H9 (cell line): ENCODE results near the gene DDC. TPM values are rescaled to one million over a fixed set of nuclear protein-coding genes. Genes with fewer than 3 reads are reported as not detected.

Source experiments
- DNase-seq: peaks from one replicate; pipeline ENCODE4 v3.0.0-alpha.2; 2017
- H2AFZ ChIP-seq: one replicate; pipeline ENCODE4 v1.6.1; 2013; ENCODE audit warnings: mild to moderate bottlenecking, low read length, control low read depth, moderate library complexity
- H2AK5ac ChIP-seq: 2 replicates; pipeline ENCODE4 v1.6.1; 2013; ENCODE audit warnings: low read length, control low read depth, mixed read lengths; ENCODE audit not compliant: insufficient read length
- H2BK120ac ChIP-seq: one replicate; pipeline ENCODE4 v1.6.1; 2013; ENCODE audit warnings: low read depth, mild to moderate bottlenecking, low read length, control low read depth, inconsistent platforms; ENCODE audit not compliant: poor library complexity, severe bottlenecking
- H2BK12ac ChIP-seq: 2 replicates; pipeline ENCODE4 v1.6.1; 2013; ENCODE audit warnings: low read length, control low read depth, mixed read lengths, low read depth; ENCODE audit not compliant: insufficient read length
- H2BK15ac ChIP-seq: 2 replicates; pipeline ENCODE4 v1.6.1; 2013; ENCODE audit warnings: low read depth, low read length, control low read depth
- H2BK20ac ChIP-seq: one replicate; pipeline ENCODE4 v1.6.1; 2013; ENCODE audit warnings: low read depth, mild to moderate bottlenecking, low read length, control low read depth, inconsistent platforms; ENCODE audit not compliant: poor library complexity, severe bottlenecking
- H2BK5ac ChIP-seq: 2 replicates; pipeline ENCODE4 v1.6.1; 2013; ENCODE audit warnings: low read length, control low read depth, mixed read lengths; ENCODE audit not compliant: insufficient read length
- H3K14ac ChIP-seq: 2 replicates; pipeline ENCODE4 v1.6.1; 2013; ENCODE audit warnings: low read length, control low read depth; ENCODE audit not compliant: insufficient read depth
- H3K18ac ChIP-seq: 2 replicates; pipeline ENCODE4 v1.6.1; 2013; ENCODE audit warnings: low read depth, mild to moderate bottlenecking, mixed read lengths, low read length, control low read depth; ENCODE audit not compliant: insufficient read length
- H3K23ac ChIP-seq: 2 replicates; pipeline ENCODE4 v1.6.1; 2013; ENCODE audit warnings: low read length, control low read depth, mixed read lengths, low read depth; ENCODE audit not compliant: insufficient read length
- H3K23me2 ChIP-seq: 2 replicates; pipeline ENCODE4 v1.6.1; 2013; ENCODE audit warnings: low read depth, mild to moderate bottlenecking, mixed read lengths, low read length, control low read depth; ENCODE audit not compliant: insufficient read length, poor library complexity, severe bottlenecking
- H3K27ac ChIP-seq: 2 replicates; pipeline ENCODE4 v1.5.1; 2013; ENCODE audit warnings: low read length, control low read depth, mixed read lengths, low read depth; ENCODE audit not compliant: insufficient read length
- H3K27me3 ChIP-seq: 2 replicates; pipeline ENCODE4 v1.6.1; 2013; ENCODE audit warnings: low read length, control low read depth, inconsistent platforms; ENCODE audit not compliant: insufficient read depth
- H3K4ac ChIP-seq: 2 replicates; pipeline ENCODE4 v1.6.1; 2013; ENCODE audit warnings: low read depth, mild to moderate bottlenecking, control low read depth, inconsistent platforms, low read length, moderate library complexity
- H3K4me1 ChIP-seq: 2 replicates; pipeline ENCODE4 v1.6.1; 2013; ENCODE audit warnings: low read length, control low read depth, inconsistent platforms; ENCODE audit not compliant: insufficient read depth
- H3K4me2 ChIP-seq: 2 replicates; pipeline ENCODE4 v1.6.1; 2013; ENCODE audit warnings: low read length, control low read depth, mixed read lengths; ENCODE audit not compliant: insufficient read length, insufficient read depth
- H3K56ac ChIP-seq: 2 replicates; pipeline ENCODE4 v1.6.1; 2013; ENCODE audit warnings: low read depth, mild to moderate bottlenecking, mixed read lengths, low read length, control low read depth; ENCODE audit not compliant: insufficient read length
- H3K79me1 ChIP-seq: 2 replicates; pipeline ENCODE4 v1.6.1; 2013; ENCODE audit warnings: low read depth, mild to moderate bottlenecking, moderate library complexity, low read length, control low read depth, inconsistent platforms; ENCODE audit not compliant: insufficient read depth, poor library complexity, severe bottlenecking
- H3K79me2 ChIP-seq: 2 replicates; pipeline ENCODE4 v1.6.1; 2013; ENCODE audit warnings: low read length, control low read depth, inconsistent platforms; ENCODE audit not compliant: insufficient read depth
- H3K9ac ChIP-seq: 2 replicates; pipeline ENCODE4 v1.6.1; 2013; ENCODE audit warnings: low read length, control low read depth, mixed read lengths; ENCODE audit not compliant: insufficient read length; ENCODE audit errors: extremely low read depth
- H3K9me3 ChIP-seq: one replicate; pipeline ENCODE4 v1.6.1; 2013; ENCODE audit warnings: low read depth, low read length, inconsistent platforms; ENCODE audit not compliant: control insufficient read depth
- H3T11ph ChIP-seq: one replicate; pipeline ENCODE4 v1.6.1; 2013; ENCODE audit warnings: mild to moderate bottlenecking, low read length, control low read depth, inconsistent platforms
- H4K20me1 ChIP-seq: one replicate; pipeline ENCODE4 v1.6.1; 2013; ENCODE audit not compliant: control insufficient read depth, insufficient read length, insufficient read depth
- H4K5ac ChIP-seq: 2 replicates; pipeline ENCODE4 v1.6.1; 2013; ENCODE audit warnings: low read depth, mild to moderate bottlenecking, mixed read lengths, low read length, control low read depth; ENCODE audit not compliant: insufficient read length
- H4K8ac ChIP-seq: replicated peaks from 2 replicates; pipeline ENCODE4 v1.6.1; 2013; ENCODE audit warnings: low read length, control low read depth, mixed read lengths, low read depth; ENCODE audit not compliant: insufficient read length
- H4K91ac ChIP-seq: 2 replicates; pipeline ENCODE4 v1.6.1; 2013; ENCODE audit warnings: low read depth, mild to moderate bottlenecking, moderate library complexity, mixed read lengths, low read length, control low read depth; ENCODE audit not compliant: insufficient read length
- H3K27ac Mint-ChIP-seq, 3 experiments: 2 replicates in 2 of 3; 3 replicates in 1 of 3; pipeline ENCODE4 v1.8.0; 2020 to 2021; ENCODE audit warnings: mixed read lengths in 3 of 3, mild to moderate bottlenecking in 1 of 3, moderate library complexity in 1 of 3
- H3K27me3 Mint-ChIP-seq: 2 replicates; pipeline ENCODE4 v1.8.0; 2021; ENCODE audit warnings: low read depth, mild to moderate bottlenecking, moderate library complexity, mixed read lengths
- H3K36me3 Mint-ChIP-seq, 3 experiments: 2 replicates in 2 of 3; 3 replicates in 1 of 3; pipeline ENCODE4 v1.8.0; 2020 to 2021; ENCODE audit warnings: low read depth in 3 of 3, mixed read lengths in 3 of 3; ENCODE audit not compliant: insufficient read depth in 1 of 3
- H3K4me1 Mint-ChIP-seq, 2 experiments: 2 replicates each; pipeline ENCODE4 v1.8.0; 2020; ENCODE audit warnings: mixed read lengths in 2 of 2
- H3K4me3 Mint-ChIP-seq, 2 experiments: 2 replicates in 1 of 2; 3 replicates in 1 of 2; pipeline ENCODE4 v1.8.0; 2020 to 2021; ENCODE audit warnings: mild to moderate bottlenecking in 2 of 2, mixed read lengths in 2 of 2, moderate library complexity in 1 of 2
- H3K9me3 Mint-ChIP-seq, 2 experiments: 2 replicates in 1 of 2; 3 replicates in 1 of 2; pipeline ENCODE4 v1.8.0; 2020; ENCODE audit warnings: mild to moderate bottlenecking in 2 of 2, mixed read lengths in 2 of 2, moderate library complexity in 1 of 2
- total RNA-seq: library from RNA; stranded (reverse); gene quantifications from 2 replicates; pipeline ENCODE4 v1.2.1, GENCODE V29; 2021
- TF ChIP-seq, protein P1 (sequence below): fragments of 200-600 bp; sonication (generic); conservative IDR thresholded peaks from 3 replicates; pipeline ENCODE4 v1.8.0; 2021; ENCODE audit warnings: antibody characterized with exemption, mild to moderate bottlenecking

Gene DDC
- total RNA-seq, 1 experiment from 2014 or later, result not detected

DNA sequence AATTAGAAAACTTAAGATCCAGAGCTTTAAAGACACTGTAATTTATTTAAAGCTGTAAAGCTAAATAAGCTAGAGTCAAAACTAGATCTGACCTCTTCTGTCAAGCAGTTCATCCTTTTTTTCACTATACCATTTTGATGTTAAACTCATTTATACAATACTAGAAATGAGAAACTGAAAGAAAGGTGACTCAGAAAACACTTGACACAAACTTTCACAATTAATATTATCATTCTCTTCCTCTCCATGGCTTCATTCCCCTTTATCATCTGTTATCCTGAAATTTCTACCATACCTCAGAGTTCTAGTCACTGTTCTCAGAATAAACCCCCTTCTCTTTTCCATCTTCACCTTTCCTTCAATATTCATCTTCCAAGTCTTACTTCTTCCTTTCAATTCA, 116.4 kb downstream of the DDC start:
- no peak overlapping the region for H3K4me2 ChIP-seq

More for the DNA sequence above, 116.4 kb downstream of the DDC start:
- H3K4me1 ChIP-seq, result no peaks in the 10 kb centered on the region; the same call in 1 of the 2 replicates
- no peak overlapping the region for H4K5ac ChIP-seq
- H4K8ac ChIP-seq, result no peak overlapping the region
- no peaks in the 10 kb centered on the region for H3K27me3 ChIP-seq
- H2BK15ac ChIP-seq, result no peak overlapping the region
- Mint-ChIP-seq H3K4me1 (peaks cover 9 to 12% of the 10 kb centered on the region in 2 experiments), H3K27ac (no peak overlapping the region), H3K4me3 (no peak overlapping the region), H3K36me3 (peaks cover 0 to 24% (median 20%) of the 10 kb centered on the region in 3 experiments; a peak in 5 of 7 replicates), H3K9me3 (no peaks in the 10 kb centered on the region), H3K27me3 (peaks cover 7% of the 10 kb centered on the region)
- no peaks in the 10 kb centered on the region for H4K20me1 ChIP-seq
- no peaks in the 10 kb centered on the region for H3K79me1 ChIP-seq
- H3K18ac ChIP-seq, result no peak overlapping the region
- H3T11ph ChIP-seq, result no peak overlapping the region
- no peak overlapping the region for H2BK12ac ChIP-seq
- H2AFZ ChIP-seq, result no peak overlapping the region
- peaks cover 9% of the 10 kb centered on the region for H3K23me2 ChIP-seq
- no peak overlapping the region for H3K27ac ChIP-seq
- H3K9me3 ChIP-seq, result no peaks in the 10 kb centered on the region
- no peak overlapping the region for H3K9ac ChIP-seq
- no peak overlapping the region for H3K4ac ChIP-seq
- no peak overlapping the region for H3K56ac ChIP-seq
- no peak overlapping the region for H2BK20ac ChIP-seq
- no peak overlapping the region for H3K23ac ChIP-seq
- no peak for DNase-seq
- no peak overlapping the region for H2AK5ac ChIP-seq
- TF ChIP-seq, protein P1, sequence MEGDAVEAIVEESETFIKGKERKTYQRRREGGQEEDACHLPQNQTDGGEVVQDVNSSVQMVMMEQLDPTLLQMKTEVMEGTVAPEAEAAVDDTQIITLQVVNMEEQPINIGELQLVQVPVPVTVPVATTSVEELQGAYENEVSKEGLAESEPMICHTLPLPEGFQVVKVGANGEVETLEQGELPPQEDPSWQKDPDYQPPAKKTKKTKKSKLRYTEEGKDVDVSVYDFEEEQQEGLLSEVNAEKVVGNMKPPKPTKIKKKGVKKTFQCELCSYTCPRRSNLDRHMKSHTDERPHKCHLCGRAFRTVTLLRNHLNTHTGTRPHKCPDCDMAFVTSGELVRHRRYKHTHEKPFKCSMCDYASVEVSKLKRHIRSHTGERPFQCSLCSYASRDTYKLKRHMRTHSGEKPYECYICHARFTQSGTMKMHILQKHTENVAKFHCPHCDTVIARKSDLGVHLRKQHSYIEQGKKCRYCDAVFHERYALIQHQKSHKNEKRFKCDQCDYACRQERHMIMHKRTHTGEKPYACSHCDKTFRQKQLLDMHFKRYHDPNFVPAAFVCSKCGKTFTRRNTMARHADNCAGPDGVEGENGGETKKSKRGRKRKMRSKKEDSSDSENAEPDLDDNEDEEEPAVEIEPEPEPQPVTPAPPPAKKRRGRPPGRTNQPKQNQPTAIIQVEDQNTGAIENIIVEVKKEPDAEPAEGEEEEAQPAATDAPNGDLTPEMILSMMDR, result no peak
- no peak overlapping the region for H2BK5ac ChIP-seq
- no peak overlapping the region for H3K14ac ChIP-seq
- no peak overlapping the region for H4K91ac ChIP-seq
- H2BK120ac ChIP-seq, result no peak overlapping the region
- H3K79me2 ChIP-seq, result no peaks in the 10 kb centered on the region
